ENCODE data around the gene GLRX. TPM values are rescaled to one million over a fixed set of nuclear protein-coding genes. Genes with fewer than 3 reads are reported as not detected.

Gene GLRX
- total and polyA plus RNA-seq, 2 of the 13 experiments (the other 11 are each of a cell fraction or from before 2014, with no cell fraction given) = 63.8 to 499 TPM

GRCh38 chr5:95857185-95857945, 34.8 kb upstream of the GLRX start (continued):
- TF ChIP-seq ZNF597 (CRISPR knock-in tag; IDR thresholded peaks at IDR 0.05) (no peak), ZNF512B (CRISPR knock-in tag; IDR thresholded peaks at IDR 0.05; ENCODE audit: borderline replicate concordance) (no peak; the same call in 1 of the 2 replicates), ATF1 (CRISPR knock-in tag; IDR thresholded peaks at IDR 0.05) (no peak), SIN3B (IDR thresholded peaks at IDR 0.05; ENCODE audit: low read length) (no peak), GTF3A (CRISPR knock-in tag; conservative IDR thresholded peaks at IDR 0.05) (no peak), ZNF878 (CRISPR knock-in tag; IDR thresholded peaks at IDR 0.05) (peak; percentile 97), RBFOX2 (IDR thresholded peaks at IDR 0.05; ENCODE audit: low read depth, low read length) (no peak), ZSCAN22 (CRISPR knock-in tag; IDR thresholded peaks at IDR 0.05) (no peak; the same call in 1 of the 2 replicates), RFX5 (IDR thresholded peaks at IDR 0.05; ENCODE audit: low read depth, low read length) (no peak), RCOR2 (CRISPR knock-in tag; IDR thresholded peaks at IDR 0.05) (peak; percentile 88), ZC3H4 (CRISPR knock-in tag; IDR thresholded peaks at IDR 0.05; ENCODE audit: borderline replicate concordance) (no peak), CHD4 (IDR thresholded peaks at IDR 0.05; ENCODE audit: borderline replicate concordance, low read length) (no peak), TSC22D2 (CRISPR knock-in tag; IDR thresholded peaks at IDR 0.05; ENCODE audit: borderline replicate concordance) (no peak; the same call in 1 of the 2 replicates), ZBTB39 (CRISPR knock-in tag; IDR thresholded peaks at IDR 0.05) (peak; percentile 86), SNAPC2 (CRISPR knock-in tag; IDR thresholded peaks at IDR 0.05) (0 out of 2 replicates have a peak, but pooled peaks have one; percentile 82), TBP (CRISPR knock-in tag; IDR thresholded peaks at IDR 0.05) (no peak), ZNF205 (CRISPR knock-in tag; IDR thresholded peaks at IDR 0.05) (no peak; the same call in 1 of the 2 replicates)
- TF ChIP-seq, protein P1, sequence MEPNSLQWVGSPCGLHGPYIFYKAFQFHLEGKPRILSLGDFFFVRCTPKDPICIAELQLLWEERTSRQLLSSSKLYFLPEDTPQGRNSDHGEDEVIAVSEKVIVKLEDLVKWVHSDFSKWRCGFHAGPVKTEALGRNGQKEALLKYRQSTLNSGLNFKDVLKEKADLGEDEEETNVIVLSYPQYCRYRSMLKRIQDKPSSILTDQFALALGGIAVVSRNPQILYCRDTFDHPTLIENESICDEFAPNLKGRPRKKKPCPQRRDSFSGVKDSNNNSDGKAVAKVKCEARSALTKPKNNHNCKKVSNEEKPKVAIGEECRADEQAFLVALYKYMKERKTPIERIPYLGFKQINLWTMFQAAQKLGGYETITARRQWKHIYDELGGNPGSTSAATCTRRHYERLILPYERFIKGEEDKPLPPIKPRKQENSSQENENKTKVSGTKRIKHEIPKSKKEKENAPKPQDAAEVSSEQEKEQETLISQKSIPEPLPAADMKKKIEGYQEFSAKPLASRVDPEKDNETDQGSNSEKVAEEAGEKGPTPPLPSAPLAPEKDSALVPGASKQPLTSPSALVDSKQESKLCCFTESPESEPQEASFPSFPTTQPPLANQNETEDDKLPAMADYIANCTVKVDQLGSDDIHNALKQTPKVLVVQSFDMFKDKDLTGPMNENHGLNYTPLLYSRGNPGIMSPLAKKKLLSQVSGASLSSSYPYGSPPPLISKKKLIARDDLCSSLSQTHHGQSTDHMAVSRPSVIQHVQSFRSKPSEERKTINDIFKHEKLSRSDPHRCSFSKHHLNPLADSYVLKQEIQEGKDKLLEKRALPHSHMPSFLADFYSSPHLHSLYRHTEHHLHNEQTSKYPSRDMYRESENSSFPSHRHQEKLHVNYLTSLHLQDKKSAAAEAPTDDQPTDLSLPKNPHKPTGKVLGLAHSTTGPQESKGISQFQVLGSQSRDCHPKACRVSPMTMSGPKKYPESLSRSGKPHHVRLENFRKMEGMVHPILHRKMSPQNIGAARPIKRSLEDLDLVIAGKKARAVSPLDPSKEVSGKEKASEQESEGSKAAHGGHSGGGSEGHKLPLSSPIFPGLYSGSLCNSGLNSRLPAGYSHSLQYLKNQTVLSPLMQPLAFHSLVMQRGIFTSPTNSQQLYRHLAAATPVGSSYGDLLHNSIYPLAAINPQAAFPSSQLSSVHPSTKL (CRISPR knock-in tag; IDR thresholded peaks at IDR 0.05) = peak; percentile 89
- TF ChIP-seq, protein P2, sequence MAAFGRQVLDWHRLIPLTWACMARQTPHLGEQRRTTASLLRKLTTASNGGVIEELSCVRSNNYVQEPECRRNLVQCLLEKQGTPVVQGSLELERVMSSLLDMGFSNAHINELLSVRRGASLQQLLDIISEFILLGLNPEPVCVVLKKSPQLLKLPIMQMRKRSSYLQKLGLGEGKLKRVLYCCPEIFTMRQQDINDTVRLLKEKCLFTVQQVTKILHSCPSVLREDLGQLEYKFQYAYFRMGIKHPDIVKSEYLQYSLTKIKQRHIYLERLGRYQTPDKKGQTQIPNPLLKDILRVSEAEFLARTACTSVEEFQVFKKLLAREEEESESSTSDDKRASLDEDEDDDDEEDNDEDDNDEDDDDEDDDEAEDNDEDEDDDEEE (CRISPR knock-in tag; IDR thresholded peaks at IDR 0.05) = no peak

Measured in HepG2 (cell line).